GM12878 (cell line): ENCODE data around the gene CYTH3. TPM values are rescaled to one million over a fixed set of nuclear protein-coding genes. Genes with fewer than 3 reads are reported as not detected.

Source experiments
- ATAC-seq: fragments of 200-7000 bp; cut with Tn5 transposase; 3 replicates; pipeline ENCODE4 v1.9.1; 2020; ENCODE audit warnings: mild to moderate bottlenecking, moderate library complexity
- BruUV-seq: library from RNA; stranded (reverse); fragments of 400-500 nt; replicated peaks from 2 replicates; lab custom pipeline; 2021; lab: Mats Ljungman, UMichigan
- CTCF ChIA-PET: fragments of 300-600 bp; sonication (Branson Sonifier 250); formaldehyde crosslinking; extraction: SDS; loops from one replicate; lab custom pipeline; 2021; ENCODE audit warnings: inconsistent platforms; lab: Yijun Ruan, JAX
- POLR2A ChIA-PET: fragments of 350-600 bp; formaldehyde crosslinking; extraction: SDS; loops from one replicate; lab custom pipeline; 2021; ENCODE audit warnings: inconsistent platforms; lab: Charles Lee
- RAD21 ChIA-PET: fragments of 300-600 bp; sonication (Branson Sonifier 250); formaldehyde crosslinking; loops from one replicate; lab custom pipeline; 2023; ENCODE audit warnings: antibody characterized with exemption; ENCODE audit not compliant: unreplicated experiment; lab: Charles Lee
- SMC1A ChIA-PET: fragments of 300-600 bp; sonication (Branson Sonifier 250); formaldehyde crosslinking; loops from one replicate; lab custom pipeline; 2023; ENCODE audit not compliant: unreplicated experiment, uncharacterized antibody; lab: Charles Lee
- DNase-seq: peaks from one replicate; pipeline ENCODE4 v3.0.0-alpha.2; 2011; ENCODE audit warnings: low read depth, low spot score
- FAIRE-seq: peaks from 3 replicates; lab custom pipeline; 2011; peaks lifted over from hg19 to GRCh38; lab: Jason Lieb, UNC
- H2AFZ ChIP-seq: 2 replicates; pipeline ENCODE4 v1.6.0; 2011; ENCODE audit warnings: low read depth, low read length, control low read depth; ENCODE audit not compliant: control insufficient read depth
- H3K27ac ChIP-seq: 2 replicates; pipeline ENCODE4 v1.5.1; 2011; ENCODE audit warnings: control low read depth; ENCODE audit not compliant: control insufficient read depth, insufficient read depth
- H3K27me3 ChIP-seq, 2 experiments: replicated peaks in 1 of 2; 2 replicates each; pipeline versions ENCODE4 v1.6.0 to v1.6.1; 2011; ENCODE audit warnings: low read length in 1 of 2; ENCODE audit not compliant: control insufficient read depth in 2 of 2, insufficient read depth in 2 of 2
- H3K36me3 ChIP-seq, 2 experiments: 2 replicates each; pipeline ENCODE4 v1.5.1; 2011; ENCODE audit warnings: low read length in 1 of 2; ENCODE audit not compliant: control insufficient read depth in 2 of 2, insufficient read depth in 2 of 2
- H3K4me1 ChIP-seq: 2 replicates; pipeline ENCODE4 v1.6.1; 2011; ENCODE audit warnings: mild to moderate bottlenecking, low read length, moderate library complexity, mixed read lengths; ENCODE audit not compliant: control insufficient read depth, insufficient read depth
- H3K4me2 ChIP-seq: 2 replicates; pipeline ENCODE4 v1.6.0; 2011; ENCODE audit warnings: control low read depth; ENCODE audit not compliant: control insufficient read depth, insufficient read depth
- H3K4me3 ChIP-seq: fragments of 200-600 bp; sonication (generic); 2 replicates; pipeline ENCODE4 v1.5.1; 2016
- H3K79me2 ChIP-seq: 2 replicates; pipeline ENCODE4 v1.6.0; 2011; ENCODE audit warnings: low read length; ENCODE audit not compliant: control insufficient read depth, insufficient read depth
- H3K9ac ChIP-seq: 2 replicates; pipeline ENCODE4 v1.8.0; 2011; ENCODE audit warnings: low read length, control low read depth, mixed read lengths; ENCODE audit not compliant: control insufficient read depth, insufficient read depth
- H3K9me3 ChIP-seq: replicated peaks from 3 replicates; pipeline ENCODE4 v1.5.1; 2011; ENCODE audit warnings: mild to moderate bottlenecking, low read length; ENCODE audit not compliant: control insufficient read depth, insufficient read depth
- H4K20me1 ChIP-seq: 2 replicates; pipeline ENCODE4 v1.6.0; 2011; ENCODE audit not compliant: control insufficient read depth, insufficient read depth
- CREB1 ChIP-seq: IDR thresholded peaks from 2 replicates; pipeline ENCODE4 v1.6.1; 2012; ENCODE audit warnings: low read depth, mild to moderate bottlenecking, inconsistent platforms
- FOS ChIP-seq: IDR thresholded peaks from 3 replicates; pipeline ENCODE4 v1.6.1; 2011; ENCODE audit warnings: borderline replicate concordance; ENCODE audit not compliant: insufficient read length; ENCODE audit errors: extremely low read depth
- FOXM1 ChIP-seq: IDR thresholded peaks from 2 replicates; pipeline ENCODE4 v1.6.1; 2012; ENCODE audit warnings: low read depth, mild to moderate bottlenecking, inconsistent platforms, low read length, moderate library complexity
- GATAD2B ChIP-seq: fragments of 450-650 bp; conservative IDR thresholded peaks from 2 replicates; pipeline ENCODE4 v1.6.1; 2017; ENCODE audit warnings: low read depth, mild to moderate bottlenecking, moderate library complexity
- PRDM15 ChIP-seq: fragments of 450-650 bp; formaldehyde crosslinking; IDR thresholded peaks from 2 replicates; pipeline ENCODE4 v1.4.0; 2020; ENCODE audit warnings: mild to moderate bottlenecking, moderate library complexity
- SMAD5 ChIP-seq: IDR thresholded peaks from 2 replicates; pipeline ENCODE4 v1.6.1; 2016; ENCODE audit warnings: antibody characterized with exemption, low read depth
- SMARCA5 ChIP-seq: fragments of 450-650 bp; IDR thresholded peaks from 2 replicates; pipeline ENCODE4 v1.6.1; 2017; ENCODE audit warnings: mild to moderate bottlenecking
- TCF7 ChIP-seq: IDR thresholded peaks from 2 replicates; pipeline ENCODE4 v1.6.1; 2014; ENCODE audit warnings: antibody characterized with exemption, borderline replicate concordance
- WGBS: methylation state at CpG from one replicate; pipeline ENCODE4 v1.1.6; 2016; ENCODE audit warnings: low lambda C conversion rate; ENCODE audit not compliant: insufficient replicate concordance, insufficient coverage; ENCODE audit errors: missing lambda C conversion rate; 5-methylcytosine and 5-hydroxymethylcytosine counted together
- in situ Hi-C: fragments of 300-500 bp; cut with MboI; formaldehyde crosslinking; loops from 9 replicates; pipeline ENCODE4 v1.14.3; 2018; ENCODE audit warnings: mixed read lengths
- intact Hi-C: fragments of 100-400 bp; cut with micrococcal nuclease; formaldehyde crosslinking; loops from one replicate; pipeline ENCODE4 v1.14.2; 2022; ENCODE audit not compliant: unreplicated experiment
- polyA plus RNA-seq, 11 experiments: library from polyadenylated mRNA; depleted of rRNA in 4 of 11; unstranded in 6 of 11; stranded (reverse) in 5 of 11; fragments of >200 nt; fragmentation: Nextera tagmentation in 4 of 11; fragmentation: Illumina TruSeq in 1 of 11; extraction: Ambion mirVana in 4 of 11; extraction: Trizol in 1 of 11; gene quantifications; 1 replicate in 1 of 11; 2 replicates in 10 of 11; pipeline versions ENCODE4 v1.2.1 to v1.2.3, GENCODE V29; 2011 to 2016; ENCODE audit warnings: inconsistent platforms in 2 of 11, missing spikeins in 2 of 11, low read depth in 1 of 11
- total RNA-seq, 4 experiments: library from RNA; depleted of rRNA in 3 of 4; stranded (reverse); fragments of >200 nt in 3 of 4; fragmentation: Illumina TruSeq in 1 of 4; extraction: Trizol in 1 of 4; gene quantifications; 2 replicates each; pipeline versions ENCODE4 v1.2.1 to v1.2.3, GENCODE V29; 2013 to 2021

CYTH3 gene
- total and polyA plus RNA-seq, 10 of the 15 experiments (the other 5 are each of a cell fraction or from before 2014, with no cell fraction given), result 0.45 to 28.2 (median 15.7) TPM

- TF ChIP-seq FOXM1, result peak; percentile 70; the same call in 1 of the 2 replicates
Observed at GRCh38 chr7:6181136-6181535, 91.3 kb downstream of the CYTH3 start (continued).

GRCh38 chr7:6180344-6180725 lies 92.1 kb downstream of the CYTH3 start:
- ATAC-seq (no peak), FAIRE-seq (peak; percentile 64), DNase-seq (no peak)
- Histone ChIP-seq H3K4me3 (no peak overlapping the region), H3K9me3 (no peaks in the 10 kb centered on the region), H3K36me3 (peaks cover 4 to 8% of the 10 kb centered on the region in 2 experiments; a peak in 3 of 4 replicates), H3K27ac (no peak overlapping the region), H3K9ac (no peak overlapping the region), H3K4me1 (peaks cover 5% of the 10 kb centered on the region), H4K20me1 (no peaks in the 10 kb centered on the region), H3K4me2 (no peak overlapping the region), H3K27me3 (no peaks in the 10 kb centered on the region), H3K79me2 (no peaks in the 10 kb centered on the region), H2AFZ (no peak overlapping the region)
- ChIA-PET CTCF (no interaction called here), POLR2A (interaction anchor here (0.7 kb wide), 1 partner anchor 317 kb away, joined by 3 read pairs; no protein-coding TSS in a partner anchor), SMC1A (no interaction called here), RAD21 (interaction anchor here (0.7 kb wide), 1 partner anchor 257 kb away, joined by 3 read pairs; no protein-coding TSS in a partner anchor)
- WGBS, result 100% methylated on average over 8 of the region's 8 CpGs
- in situ Hi-C loops, result no loop called here
- TF ChIP-seq PRDM15 (CRISPR knock-in tag) (no peak), GATAD2B (no peak), CREB1 (no peak), SMAD5 (no peak), SMARCA5 (no peak), FOS (no peak), TCF7 (no peak)
- BruUV-seq, result no TSS peak
- intact Hi-C loops, result loop anchor here (5.0 kb wide), 1 partner anchor 142 kb away; no protein-coding TSS in a partner anchor
